GM12878 (cell line): ENCODE data around the gene ANGPTL4. TPM values are rescaled to one million over a fixed set of nuclear protein-coding genes. Genes with fewer than 3 reads are reported as not detected.

Experiments
- BCLAF1 ChIP-seq: fragments of 450-650 bp; IDR thresholded peaks from 2 replicates; pipeline ENCODE4 v1.6.1; 2017; ENCODE audit warnings: antibody characterized with exemption, mild to moderate bottlenecking, moderate library complexity
- BHLHE40 ChIP-seq, 2 experiments: fragments of 450-650 bp in 1 of 2; IDR thresholded peaks; 2 replicates each; pipeline ENCODE4 v1.6.1; 2011 to 2017; ENCODE audit warnings: low read depth in 2 of 2, borderline replicate concordance in 1 of 2, improper control_type of control experiment in 1 of 2, low read length in 1 of 2, mild to moderate bottlenecking in 1 of 2
- CREB1 ChIP-seq: IDR thresholded peaks from 2 replicates; pipeline ENCODE4 v1.6.1; 2012; ENCODE audit warnings: low read depth, mild to moderate bottlenecking, inconsistent platforms
- CREM ChIP-seq: IDR thresholded peaks from 2 replicates; pipeline ENCODE4 v1.6.1; 2014; ENCODE audit warnings: antibody characterized with exemption, low read depth
- E4F1 ChIP-seq: fragments of 450-650 bp; IDR thresholded peaks from 2 replicates; pipeline ENCODE4 v1.6.1; 2018; ENCODE audit warnings: borderline replicate concordance, mild to moderate bottlenecking; ENCODE audit not compliant: partially characterized antibody
- HSF1 ChIP-seq: fragments of 150-350 bp; IDR thresholded peaks from 2 replicates; pipeline ENCODE4 v1.6.1; 2014; ENCODE audit warnings: mild to moderate bottlenecking, low read depth, low read length
- IRF3 ChIP-seq: fragments of 450-650 bp; IDR thresholded peaks from 2 replicates; pipeline ENCODE4 v1.6.1; 2014; ENCODE audit warnings: mild to moderate bottlenecking
- JUNB ChIP-seq: IDR thresholded peaks from 2 replicates; pipeline ENCODE4 v1.6.1; 2016; ENCODE audit warnings: antibody characterized with exemption, mild to moderate bottlenecking
- NR2C2 ChIP-seq: IDR thresholded peaks from 2 replicates; pipeline ENCODE4 v1.6.1; 2011; ENCODE audit warnings: borderline replicate concordance, low read depth; ENCODE audit not compliant: control insufficient read depth, insufficient read length
- RBBP5 ChIP-seq: fragments of 200-600 bp; sonication (generic); conservative IDR thresholded peaks from 2 replicates; pipeline ENCODE4 v1.6.1; 2016
- RELA ChIP-seq: fragments of 450-650 bp; IDR thresholded peaks from 2 replicates; pipeline ENCODE4 v1.8.0; 2014; ENCODE audit warnings: borderline replicate concordance; ENCODE audit not compliant: partially characterized antibody
- SIX5 ChIP-seq: IDR thresholded peaks from 2 replicates; pipeline ENCODE4 v1.6.1; 2011; ENCODE audit warnings: mild to moderate bottlenecking, low read depth, low read length, moderate library complexity; ENCODE audit not compliant: severe bottlenecking
- polyA plus RNA-seq, 11 experiments: library from polyadenylated mRNA; depleted of rRNA in 4 of 11; unstranded in 6 of 11; stranded (reverse) in 5 of 11; fragments of >200 nt; fragmentation: Nextera tagmentation in 4 of 11; fragmentation: Illumina TruSeq in 1 of 11; extraction: Ambion mirVana in 4 of 11; extraction: Trizol in 1 of 11; gene quantifications; 1 replicate in 1 of 11; 2 replicates in 10 of 11; pipeline versions ENCODE4 v1.2.1 to v1.2.3, GENCODE V29; 2011 to 2016; ENCODE audit warnings: inconsistent platforms in 2 of 11, missing spikeins in 2 of 11, low read depth in 1 of 11
- total RNA-seq, 4 experiments: library from RNA; depleted of rRNA in 3 of 4; stranded (reverse); fragments of >200 nt in 3 of 4; fragmentation: Illumina TruSeq in 1 of 4; extraction: Trizol in 1 of 4; gene quantifications; 2 replicates each; pipeline versions ENCODE4 v1.2.1 to v1.2.3, GENCODE V29; 2013 to 2021

ANGPTL4 gene
- total and polyA plus RNA-seq, 10 of the 15 experiments (the other 5 are each of a cell fraction or from before 2014, with no cell fraction given), result 0.45 TPM; not detected in 9

GRCh38 chr19:8342684-8343482 lies 21.1 kb upstream of the ANGPTL4 start, which contains the start of gene KANK3 (continued):
- peak; percentile 84 for TF ChIP-seq IRF3
- no peak for TF ChIP-seq RBBP5
- no peak for TF ChIP-seq HSF1
- no peak for TF ChIP-seq JUNB
- TF ChIP-seq CREM, result no peak
- no peak for TF ChIP-seq BHLHE40 (IDR thresholded peaks at IDR 0.05; ENCODE audit: borderline replicate concordance in 1 of 2, low read depth in 2 of 2, low read length in 1 of 2)
- TF ChIP-seq RELA, result no peak
- TF ChIP-seq SIX5, result no peak
- TF ChIP-seq E4F1, result no peak
- no peak for TF ChIP-seq NR2C2
- no peak for TF ChIP-seq BCLAF1
- TF ChIP-seq CREB1, result peak; percentile 43; the same call in 1 of the 2 replicates
